ENCODE data around the gene ASF1B.

The ASF1B gene

DNA sequence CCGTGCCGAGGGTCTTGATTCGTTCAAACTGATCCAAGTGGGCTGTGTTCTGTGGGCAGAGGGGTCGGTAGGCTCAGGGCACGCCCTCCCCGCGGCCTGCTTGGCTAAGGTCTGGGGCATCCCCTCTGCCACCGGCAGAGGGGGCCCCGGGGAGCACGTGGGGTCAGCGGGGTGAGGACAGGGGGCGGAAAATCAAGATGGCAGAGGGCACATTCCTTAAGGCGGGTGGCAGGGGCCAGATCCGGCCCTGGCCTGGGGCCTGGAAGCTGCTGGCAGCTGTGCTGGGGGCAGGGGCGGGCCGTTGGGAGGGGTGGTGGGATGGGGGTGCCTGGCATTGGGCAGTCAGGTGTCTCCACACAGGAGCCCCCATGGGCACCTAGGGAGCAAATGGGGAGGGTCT lies 29.5 kb downstream of the ASF1B start:
- no peak for DNase-seq

DNA sequence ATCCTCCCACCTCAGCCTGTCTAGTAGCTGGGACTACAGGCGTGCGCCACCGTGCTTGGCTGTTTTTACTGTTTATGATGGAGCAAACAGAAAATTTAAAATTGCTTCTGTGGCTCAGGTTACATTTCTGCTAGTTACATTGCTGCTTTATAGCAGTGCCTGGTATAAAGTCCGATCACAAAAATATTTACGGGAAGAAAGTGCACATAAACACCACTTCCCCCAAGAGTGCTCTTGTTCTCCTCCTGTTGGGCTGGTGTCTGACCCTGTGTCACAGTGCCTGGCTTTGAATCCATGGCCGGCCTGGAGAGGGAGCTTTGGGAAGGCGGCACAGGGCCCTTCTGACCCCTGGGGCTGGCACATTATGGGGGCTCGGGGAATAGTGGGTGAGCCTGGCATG lies 30.7 kb downstream of the ASF1B start:
- no peak for DNase-seq

DNA sequence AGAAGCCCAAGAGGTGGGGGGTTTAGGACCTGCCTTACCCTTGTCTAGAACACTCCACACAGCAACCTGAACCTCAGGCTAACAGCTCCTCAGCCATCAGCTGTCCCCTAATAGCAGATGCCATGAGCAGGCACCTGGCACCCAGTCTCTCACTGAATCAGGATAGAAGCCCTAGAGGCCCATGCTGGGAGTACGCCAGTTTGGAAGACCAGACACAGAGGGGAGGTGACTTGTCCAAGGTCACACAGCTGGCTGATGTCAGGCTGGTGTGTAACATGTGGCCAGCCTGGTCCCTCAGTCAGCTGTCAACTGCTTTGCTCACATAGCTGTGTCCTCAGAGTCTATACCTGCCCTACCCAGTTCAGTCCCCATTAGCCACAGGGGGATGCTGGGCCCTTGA lies 33.1 kb downstream of the ASF1B start:
- no peak for DNase-seq

DNA sequence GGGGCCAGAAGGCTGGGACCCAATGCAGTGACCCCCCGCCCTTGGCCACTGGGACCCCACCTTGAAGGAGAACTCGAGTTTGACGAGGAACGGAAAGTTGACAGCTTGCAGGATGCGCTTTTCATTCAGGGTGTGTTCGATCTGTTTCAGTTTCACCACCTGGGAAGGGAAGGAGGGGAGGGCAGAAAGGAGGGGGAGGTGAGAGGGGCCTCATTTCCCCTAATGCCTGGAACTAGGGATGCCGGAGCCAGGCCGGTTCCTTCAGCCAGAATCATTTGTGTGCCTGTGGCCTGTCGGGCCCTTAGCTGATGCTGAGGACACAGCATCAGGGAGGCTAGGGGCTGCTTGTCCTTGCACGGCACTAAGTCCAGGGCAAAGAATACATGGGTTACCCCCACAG lies 33.6 kb downstream of the ASF1B start:
- DNase-seq = no peak

DNA sequence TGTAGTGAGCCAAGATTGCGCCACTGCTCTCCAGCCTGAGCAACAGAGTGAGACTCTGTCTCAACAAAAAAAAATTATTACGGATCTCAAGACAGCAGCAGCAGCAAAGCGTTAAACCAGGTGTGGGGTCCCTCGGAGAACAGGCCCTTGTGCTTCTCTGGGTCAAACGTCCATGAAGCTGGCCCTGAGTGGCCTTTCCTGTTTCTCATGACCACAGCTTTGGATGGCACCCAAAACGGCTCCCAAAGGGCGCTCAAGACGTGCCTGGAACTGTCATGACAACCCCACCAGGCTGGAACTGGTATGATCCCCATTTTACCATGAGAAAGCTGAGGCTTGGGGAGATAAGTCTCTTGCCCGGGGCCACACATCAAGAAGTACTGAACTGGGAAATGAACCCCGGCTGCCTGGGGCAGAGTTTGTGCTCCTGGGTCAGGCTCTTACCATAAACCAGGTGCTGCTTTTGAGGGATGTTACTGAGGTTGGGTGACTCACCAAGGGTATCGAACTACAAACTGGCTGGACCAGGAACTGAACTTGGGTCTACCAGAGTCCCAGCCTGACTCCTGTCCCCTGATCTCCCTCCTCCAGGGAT lies 34.2 kb downstream of the ASF1B start:
- no peak for DNase-seq

DNA sequence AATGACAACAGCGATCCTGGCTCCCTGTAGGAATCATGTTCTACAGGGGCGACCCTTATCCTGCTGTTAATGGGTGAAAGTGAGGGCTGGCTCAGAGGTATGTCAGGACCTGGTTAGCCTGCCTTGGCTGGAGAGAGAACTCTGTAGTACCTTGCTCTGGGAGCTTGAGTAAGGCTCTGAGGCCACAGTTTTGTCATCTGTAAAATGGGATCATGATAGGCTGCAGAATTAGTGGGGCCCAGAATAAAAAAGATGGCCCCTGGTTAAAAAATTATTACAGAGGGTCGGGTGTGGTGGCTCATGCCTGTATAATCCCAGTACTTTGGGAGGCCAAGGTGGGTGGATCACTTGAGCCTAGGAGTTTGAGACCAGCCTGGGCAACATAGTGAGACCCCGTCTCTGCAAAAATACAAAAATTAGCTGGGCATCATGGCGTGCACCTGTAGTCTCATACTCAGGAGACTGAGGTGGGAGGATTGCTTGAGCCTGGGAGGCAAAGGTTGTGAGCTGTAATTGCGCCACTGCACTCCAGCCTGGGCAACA lies 35.3 kb downstream of the ASF1B start:
- DNase-seq = no peak

DNA sequence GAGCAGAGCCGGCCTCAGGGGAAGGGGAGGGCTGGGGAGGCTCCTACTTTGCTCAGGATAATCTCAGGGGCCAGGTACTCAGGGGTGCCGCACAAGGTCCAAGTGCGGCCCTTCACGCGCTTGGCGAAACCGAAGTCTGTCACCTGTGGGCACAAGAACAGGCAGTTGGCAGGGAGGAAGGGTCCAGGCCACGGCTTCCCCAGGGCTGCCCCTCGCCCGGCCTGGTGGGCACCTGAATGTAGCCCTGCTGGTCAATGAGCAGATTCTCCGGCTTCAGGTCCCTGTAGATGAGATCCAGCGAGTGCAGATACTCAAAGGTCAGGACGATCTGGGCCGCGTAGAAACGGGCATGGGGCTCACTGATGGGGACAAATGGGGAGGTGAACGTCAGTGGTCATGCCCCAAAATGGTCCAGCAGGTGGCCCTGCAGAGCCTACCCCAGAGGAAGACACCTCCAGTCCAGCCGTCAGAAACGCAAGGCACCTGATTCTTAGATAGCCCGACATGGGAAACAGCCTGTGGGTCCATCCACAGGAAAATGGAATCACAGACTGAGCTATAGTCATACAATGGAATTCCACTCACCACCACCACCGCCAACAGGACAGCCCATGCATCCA lies 38.7 kb downstream of the ASF1B start:
- no peak for DNase-seq

DNA sequence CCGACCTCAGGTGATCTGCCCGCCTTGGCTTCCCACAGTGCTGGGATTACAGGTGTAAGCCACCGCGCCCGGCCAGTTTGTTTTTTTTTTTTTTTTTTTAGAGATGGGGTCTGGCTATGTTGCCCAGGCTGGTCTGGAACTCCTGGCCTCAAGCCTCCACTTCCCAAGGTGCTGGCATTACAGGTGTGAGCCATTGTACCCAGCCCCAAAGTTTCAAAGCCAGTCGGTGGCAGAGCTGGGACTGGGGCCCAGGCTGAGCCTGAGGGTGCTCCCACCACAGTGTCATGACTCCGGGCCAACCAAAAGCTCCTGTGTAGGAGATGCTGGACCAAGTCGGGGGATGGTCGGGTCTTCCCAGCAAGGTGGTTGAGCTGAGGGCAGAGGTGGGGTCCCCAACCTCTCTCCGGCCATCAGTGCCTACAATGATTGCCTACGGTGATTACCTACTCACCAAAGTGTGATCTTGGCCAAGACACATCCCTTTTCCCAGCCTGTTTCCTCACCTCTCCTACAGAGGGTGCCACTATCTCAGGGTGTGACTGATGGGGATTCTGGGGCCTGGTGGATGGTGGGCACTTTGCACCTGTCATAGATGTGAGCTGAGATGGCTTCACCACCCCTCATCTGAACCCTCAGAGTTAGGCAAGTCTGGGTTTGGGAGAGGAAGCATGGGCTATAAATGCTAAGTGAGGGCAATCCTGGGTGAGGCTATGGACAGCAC lies 40.0 kb downstream of the ASF1B start:
- no peak for DNase-seq

DNA sequence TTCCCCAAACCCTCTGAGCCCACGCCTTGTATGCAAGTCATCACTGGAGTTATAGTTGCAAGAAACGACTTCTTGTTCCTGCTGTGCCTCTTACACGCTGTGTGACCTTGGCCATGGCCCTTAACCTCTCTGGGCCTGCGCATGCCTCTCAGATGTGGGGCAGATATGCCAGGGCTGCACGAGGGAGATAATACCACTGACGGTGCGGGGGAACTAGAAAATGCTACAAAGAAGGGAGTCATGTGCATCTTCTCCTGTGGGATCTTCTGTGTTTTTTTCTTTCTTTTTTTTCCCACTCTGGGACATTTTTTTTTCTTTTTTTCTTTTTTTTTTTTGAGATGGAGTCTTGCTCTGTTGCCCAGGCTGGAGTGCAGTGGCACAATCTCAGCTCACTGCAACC lies 41.5 kb downstream of the ASF1B start:
- DNase-seq = no peak

DNA sequence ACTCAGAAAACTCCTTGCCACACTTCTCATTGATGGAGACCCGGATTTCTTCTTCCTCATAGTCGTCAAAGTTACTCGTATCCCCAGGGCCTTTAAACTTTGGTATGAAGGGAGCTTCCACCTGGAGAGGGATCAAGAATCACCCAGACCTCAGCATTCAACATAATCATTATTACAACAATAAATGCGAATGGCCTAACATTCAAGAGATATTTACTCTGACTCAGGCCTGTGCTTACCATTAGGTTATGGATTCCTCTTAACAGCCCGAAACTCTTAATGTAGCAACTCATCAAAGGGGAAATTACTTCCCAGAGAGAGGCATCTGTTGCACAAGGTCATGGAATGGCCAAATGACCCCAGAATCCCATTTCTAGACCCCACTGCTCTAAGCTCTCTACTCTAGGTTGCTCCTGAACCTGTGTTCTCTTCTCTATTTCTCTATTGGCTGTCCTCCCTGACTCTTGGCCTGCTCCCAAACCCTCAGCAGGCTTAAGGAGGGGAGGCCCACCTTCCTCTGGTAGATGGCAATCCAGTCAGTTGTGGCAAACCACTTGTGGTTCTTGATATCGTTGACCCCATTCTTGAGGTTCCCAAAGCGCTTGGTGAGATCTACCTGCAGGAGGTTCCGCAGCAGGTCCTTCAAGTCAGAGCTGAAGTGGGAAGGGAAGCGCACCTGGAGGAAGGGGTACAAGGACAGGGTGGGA lies 43.1 kb downstream of the ASF1B start:
- no peak for DNase-seq

DNA sequence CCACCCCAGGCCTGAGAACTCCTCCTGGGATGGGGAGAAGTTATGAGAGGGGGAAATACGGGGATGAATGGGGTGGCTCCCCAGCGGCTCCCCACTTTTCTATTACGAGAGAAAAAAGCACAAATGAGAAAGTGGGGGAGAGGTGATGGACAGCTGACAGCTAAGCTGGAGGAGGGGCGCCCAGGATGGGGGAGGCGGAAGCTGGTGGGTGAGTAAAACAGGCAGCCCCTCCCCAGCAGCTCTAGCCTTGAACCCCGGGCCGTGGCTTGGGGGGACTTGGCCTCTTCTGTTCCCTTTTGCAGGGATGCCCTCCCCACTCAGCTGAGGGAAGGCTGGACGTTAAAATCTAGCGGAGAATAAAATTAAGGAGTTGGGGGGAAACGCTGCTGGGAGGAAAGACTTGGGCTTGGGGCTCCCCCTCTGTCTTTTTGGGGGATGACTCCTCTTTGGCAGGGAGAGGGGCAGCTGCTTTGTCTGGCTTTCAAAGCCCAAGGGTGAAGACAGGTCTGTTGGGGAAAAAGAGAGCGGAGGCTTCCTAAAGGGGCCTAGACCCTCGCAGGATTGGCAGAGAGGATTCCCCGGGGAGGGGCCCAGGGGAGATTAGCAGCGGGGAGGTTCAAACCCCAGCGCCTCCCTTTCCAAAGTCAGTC lies 44.5 kb downstream of the ASF1B start:
- DNase-seq = no peak

DNA sequence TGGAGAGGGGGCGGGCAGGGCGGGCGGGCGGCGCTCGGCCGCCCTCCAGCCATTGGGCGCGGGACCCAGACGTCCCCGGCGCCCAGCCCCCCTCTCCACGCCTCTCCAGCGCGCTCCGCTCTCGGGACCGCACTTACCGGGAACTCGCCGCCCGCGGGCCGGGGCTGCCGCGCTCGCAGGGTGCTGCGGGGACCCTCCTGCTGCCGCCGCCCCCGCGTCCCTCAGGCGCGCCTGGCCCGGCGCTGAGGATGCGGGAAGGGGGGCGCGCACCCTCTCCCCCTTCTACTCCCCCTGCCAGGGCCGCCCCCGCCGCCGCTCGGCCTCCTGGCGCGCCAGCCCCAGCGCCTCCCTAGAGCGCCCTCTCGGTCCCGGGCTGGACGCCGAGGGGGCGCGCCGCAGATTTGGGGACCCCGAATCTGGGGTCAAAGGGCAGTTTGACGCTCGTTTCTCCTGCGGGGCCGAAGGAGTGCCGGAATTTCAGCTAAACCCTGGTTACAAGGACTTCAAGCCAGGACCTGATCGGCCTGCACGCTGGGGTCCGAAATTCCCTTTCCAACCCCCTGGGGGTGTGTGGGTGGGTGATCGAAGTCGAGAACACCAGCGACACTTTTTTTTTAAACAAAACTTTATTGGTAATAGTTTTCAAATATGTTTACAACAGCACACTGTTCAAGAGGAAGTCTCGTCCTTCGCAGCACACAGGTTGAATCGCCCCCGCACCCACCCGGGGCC lies 45.1 kb downstream of the ASF1B start:
- DNase-seq = peak; percentile 70

DNA sequence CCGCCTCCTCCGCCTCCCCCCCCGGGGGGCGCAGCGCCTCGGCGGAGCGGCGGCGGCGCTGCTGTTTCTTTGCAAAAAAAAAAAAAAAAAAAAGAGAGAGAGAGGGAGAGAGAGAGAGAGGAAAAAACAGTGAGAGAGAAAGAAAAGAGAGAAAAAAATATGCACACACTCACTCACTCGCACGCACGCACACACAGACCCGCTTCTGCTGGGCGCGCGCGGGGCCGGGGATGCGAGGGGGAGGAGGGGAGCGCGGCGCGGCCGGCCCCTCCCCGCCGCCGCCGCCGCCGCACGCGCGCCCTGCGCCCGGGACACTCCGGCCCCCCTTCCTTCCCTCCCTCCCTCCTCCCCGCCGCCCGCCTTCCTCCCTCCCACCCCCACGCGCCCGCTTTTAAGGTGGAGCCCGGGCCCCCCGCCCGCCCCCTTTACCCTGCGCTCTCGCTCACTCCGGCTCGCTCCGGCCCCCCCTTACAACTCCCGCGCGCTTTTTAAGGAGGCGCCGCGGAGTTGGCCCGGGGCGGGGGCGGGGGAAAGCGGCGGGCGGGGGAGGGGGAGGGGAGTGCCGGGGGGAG lies 45.8 kb downstream of the ASF1B start, which contains the start of gene SAMD1:
Gene SAMD1 (minus strand): TSS at position 243 of the 572 bp plus-strand sequence.
- DNase-seq = peak; percentile 94

DNA sequence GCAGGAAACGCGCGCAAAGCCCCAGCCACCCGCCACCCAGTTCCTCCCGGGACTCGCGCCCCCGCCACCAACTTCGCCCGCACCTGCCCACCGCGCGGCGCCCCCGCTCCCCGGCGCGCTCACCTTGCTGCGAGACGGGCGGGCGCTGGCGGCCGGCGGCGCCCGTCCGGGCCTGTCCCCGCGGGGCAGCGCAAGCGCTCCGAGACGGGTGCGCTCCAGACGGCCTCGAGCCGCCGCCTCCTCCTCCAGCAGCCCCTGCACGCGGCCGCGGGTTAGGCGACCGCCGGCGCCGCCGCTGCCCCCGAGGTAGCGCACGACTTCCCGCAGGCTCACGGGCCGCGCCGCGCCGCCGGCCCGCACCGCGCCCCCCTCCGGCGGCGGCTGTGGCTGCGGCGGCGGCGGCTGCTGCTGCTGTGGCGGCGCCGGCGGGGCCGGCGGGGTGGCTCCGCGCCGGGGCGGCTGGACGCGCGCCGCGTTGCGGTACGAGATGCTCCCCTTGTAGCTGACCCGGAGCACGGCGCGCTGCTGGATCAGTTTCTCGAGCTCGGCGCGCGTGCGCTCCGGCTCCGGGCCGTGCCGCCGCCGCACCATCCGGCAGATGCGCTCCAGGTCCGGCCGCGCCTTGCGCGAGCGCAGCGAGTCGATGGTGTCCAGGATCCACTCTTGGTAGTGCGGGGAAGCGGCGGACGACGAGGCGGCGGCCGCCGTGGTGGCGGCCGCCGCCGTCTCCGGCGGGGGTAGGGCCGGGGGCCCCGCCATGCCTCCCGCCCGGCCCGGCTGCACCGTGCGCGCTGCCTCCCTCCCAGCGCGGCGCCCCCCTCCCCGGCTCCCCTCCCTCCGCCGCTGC lies 46.5 kb downstream of the ASF1B start:
- peak; percentile 68 for DNase-seq

DNA sequence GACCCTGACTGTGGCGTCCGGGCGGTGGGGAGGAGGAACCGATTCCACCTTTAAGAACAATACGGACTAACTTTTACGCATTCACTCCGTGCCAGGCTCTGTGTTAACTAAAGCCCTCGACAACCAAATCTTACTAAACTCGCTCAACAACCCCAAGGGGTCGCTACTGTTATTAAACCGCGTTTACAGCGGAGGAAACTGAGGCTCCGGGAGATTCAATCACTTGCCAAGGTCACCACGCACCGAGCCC lies 47.1 kb downstream of the ASF1B start:
- DNase-seq = no peak

DNA sequence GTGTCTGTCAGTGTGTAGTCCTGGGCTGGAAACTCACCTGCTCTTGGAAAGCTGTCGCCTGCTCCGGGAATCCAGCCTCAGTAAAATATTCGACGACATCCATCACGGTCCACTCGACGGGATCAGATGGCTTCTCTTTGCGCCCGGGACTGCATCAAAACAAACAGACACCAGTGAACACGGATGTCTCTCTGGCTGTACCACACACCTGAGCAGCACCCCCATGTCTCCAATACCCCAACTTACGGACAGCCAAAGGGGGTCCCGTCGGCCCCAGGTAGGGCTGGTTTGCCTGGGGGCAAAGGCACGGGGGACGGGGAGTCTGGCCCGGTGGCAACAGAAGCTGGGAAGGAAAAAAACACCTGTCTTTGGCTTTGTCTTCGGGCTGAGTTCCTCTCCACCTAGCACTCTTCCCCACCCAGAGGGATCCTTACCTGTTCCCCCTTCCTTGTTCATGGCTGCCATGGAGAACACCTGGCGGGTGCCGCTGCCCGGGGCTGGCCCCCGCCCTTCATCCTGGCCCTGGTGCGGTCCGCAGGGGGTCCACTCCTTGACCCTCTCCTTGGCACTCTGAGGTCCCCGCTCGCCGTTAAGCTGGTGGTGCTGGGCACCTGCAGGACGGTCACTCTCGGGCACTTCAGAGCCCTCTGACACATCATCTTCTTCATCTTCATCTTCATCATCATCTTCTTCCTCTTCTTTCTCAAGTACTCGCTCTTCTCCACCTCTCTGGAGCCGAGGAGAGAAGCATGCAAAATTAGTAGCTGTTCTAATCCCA lies 47.6 kb downstream of the ASF1B start:
- no peak for DNase-seq

DNA sequence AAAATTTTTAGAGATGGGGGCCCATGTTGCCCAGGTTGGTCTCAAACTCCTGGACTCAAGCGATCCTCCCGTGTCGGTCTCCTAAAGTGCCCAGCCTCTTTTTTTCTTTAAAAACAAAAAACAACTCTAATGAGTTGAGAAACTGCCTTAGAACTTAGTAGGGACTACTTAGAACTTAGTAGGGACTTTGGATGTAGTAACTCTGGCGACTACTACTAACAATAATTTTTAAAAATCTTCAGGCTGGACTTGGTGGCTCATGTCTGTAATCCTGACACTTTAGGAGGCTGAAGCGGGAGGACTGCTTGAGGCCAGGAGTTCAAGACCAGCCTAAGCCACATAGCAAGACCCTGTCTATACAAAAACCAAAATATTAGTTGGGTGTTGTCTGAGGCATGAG lies 50.3 kb downstream of the ASF1B start:
- DNase-seq = no peak

DNA sequence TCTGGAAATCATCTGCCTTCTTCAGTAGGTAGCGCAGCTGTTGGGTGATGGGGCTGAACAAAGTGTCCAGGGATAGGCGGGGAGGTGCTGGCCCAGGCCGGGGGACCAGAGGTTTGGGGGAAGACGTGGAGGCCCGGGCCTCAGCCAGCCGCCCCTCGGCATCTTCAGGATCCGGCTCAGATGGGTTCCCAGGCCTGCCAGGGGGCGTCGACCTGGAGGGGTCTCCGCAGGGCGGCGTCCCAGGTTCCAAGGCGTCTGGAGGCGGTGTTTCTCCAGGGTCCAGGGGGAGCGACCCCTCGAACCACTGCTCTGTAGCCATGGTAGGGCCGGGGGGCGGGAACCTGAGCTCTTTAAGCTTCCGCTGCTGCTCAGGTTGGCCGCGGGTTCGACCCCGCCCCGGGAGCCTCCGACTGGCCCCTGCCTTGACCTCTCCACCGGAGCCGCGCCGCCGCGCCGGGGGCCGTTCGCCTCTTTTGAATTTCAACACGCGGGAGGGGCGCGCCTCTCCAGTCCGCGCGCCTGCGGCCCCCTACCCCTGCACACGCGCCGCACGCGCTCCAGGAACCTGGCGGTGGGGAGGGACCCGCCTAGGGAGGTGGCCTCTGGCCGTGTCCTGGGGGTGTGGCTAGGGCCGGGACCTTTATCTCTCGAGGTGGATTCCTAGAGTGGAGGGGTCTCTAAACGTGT lies 50.9 kb downstream of the ASF1B start, which contains the start of gene C19orf67:
Gene C19orf67 (minus strand): TSS at position 475 of the 687 bp plus-strand sequence. CDS start 156 bp downstream, at position 319.
- no peak for DNase-seq

DNA sequence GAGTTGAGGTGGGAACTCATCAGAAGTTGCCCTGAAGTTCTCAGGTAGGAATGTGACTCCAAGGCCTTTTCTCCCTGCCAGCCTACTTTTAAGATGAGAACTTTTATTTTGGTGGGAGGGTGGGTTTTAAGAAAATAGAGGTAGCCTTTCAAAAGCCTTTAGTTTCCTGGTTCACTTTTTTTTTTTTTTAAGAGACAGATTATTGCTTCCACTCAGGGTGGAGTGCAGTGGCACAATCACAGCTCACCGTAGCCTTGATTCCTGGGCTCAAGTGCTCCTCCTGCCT lies 53.8 kb downstream of the ASF1B start:
- DNase-seq = no peak

All from fibroblast of skin of right biceps (primary cell).